Fibroblast of the aortic adventitia (primary cell): ENCODE data around the gene KDM4D. TPM values are rescaled to one million over a fixed set of nuclear protein-coding genes. Genes with fewer than 3 reads are reported as not detected.

Experiments used
- DNase-seq: peaks from one replicate; pipeline ENCODE4 v3.0.0-alpha.2; 2010; ENCODE audit warnings: low read depth
- H3K4me3 ChIP-seq: 2 replicates; pipeline ENCODE4 v1.5.1; 2011; ENCODE audit warnings: low read depth, mild to moderate bottlenecking, control low read depth, low read length, moderate library complexity
- CTCF ChIP-seq: IDR thresholded peaks from 2 replicates; pipeline ENCODE4 v1.5.1; 2011; ENCODE audit warnings: mild to moderate bottlenecking, low read length, control low read depth, inconsistent platforms; ENCODE audit not compliant: insufficient read depth
- total RNA-seq: library from RNA; depleted of rRNA; stranded (reverse); fragments of >200 nt; gene quantifications from 2 replicates; pipeline ENCODE4 v1.2.3, GENCODE V29; 2012; ENCODE audit warnings: low replicate concordance

The KDM4D gene
- 0.08 and 1.1 TPM in 2 replicates for total RNA-seq

GRCh38 chr11:94973099-94973968, at the start of gene KDM4D, which contains the start of gene CWC15:
Gene KDM4D (plus strand): TSS chr11:94973709. CDS start chr11:94997373, 23,664 bp downstream.
Gene CWC15 (minus strand): TSS chr11:94973556. CDS start chr11:94972185, 1,371 bp downstream.
- peak within 1 kb of the TSS; percentile 95 for H3K4me3 ChIP-seq
- TF ChIP-seq CTCF, result no peak
- peak; percentile 91 for DNase-seq

DNA sequence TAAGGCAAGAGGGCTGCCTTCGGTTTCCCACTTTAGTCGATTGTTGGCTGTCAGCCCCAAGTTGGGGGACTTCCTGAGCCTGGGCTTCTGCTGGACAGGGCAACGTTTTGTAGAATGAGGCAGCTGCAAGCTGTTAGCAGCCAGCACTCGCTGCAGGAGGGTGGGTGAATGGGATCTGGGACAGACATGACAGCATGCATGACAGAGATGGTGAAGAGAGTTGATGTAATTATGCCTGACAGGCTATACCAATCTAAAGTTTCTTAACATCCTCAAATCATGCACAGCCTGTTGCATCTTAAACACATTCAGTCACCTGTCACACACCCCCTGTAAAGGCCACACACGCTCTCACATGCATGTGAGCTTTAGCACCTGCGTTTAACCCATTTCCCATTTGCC, 49.3 kb upstream of the KDM4D start:
- DNase-seq, result no peak
- TF ChIP-seq CTCF, result no peak

GRCh38 chr11:94924612-94925011, 48.9 kb upstream of the KDM4D start:
- no peak overlapping the region for H3K4me3 ChIP-seq
- no peak for DNase-seq
- no peak for TF ChIP-seq CTCF

More for the DNA sequence above, 49.3 kb upstream of the KDM4D start:
- no peak overlapping the region for H3K4me3 ChIP-seq

DNA sequence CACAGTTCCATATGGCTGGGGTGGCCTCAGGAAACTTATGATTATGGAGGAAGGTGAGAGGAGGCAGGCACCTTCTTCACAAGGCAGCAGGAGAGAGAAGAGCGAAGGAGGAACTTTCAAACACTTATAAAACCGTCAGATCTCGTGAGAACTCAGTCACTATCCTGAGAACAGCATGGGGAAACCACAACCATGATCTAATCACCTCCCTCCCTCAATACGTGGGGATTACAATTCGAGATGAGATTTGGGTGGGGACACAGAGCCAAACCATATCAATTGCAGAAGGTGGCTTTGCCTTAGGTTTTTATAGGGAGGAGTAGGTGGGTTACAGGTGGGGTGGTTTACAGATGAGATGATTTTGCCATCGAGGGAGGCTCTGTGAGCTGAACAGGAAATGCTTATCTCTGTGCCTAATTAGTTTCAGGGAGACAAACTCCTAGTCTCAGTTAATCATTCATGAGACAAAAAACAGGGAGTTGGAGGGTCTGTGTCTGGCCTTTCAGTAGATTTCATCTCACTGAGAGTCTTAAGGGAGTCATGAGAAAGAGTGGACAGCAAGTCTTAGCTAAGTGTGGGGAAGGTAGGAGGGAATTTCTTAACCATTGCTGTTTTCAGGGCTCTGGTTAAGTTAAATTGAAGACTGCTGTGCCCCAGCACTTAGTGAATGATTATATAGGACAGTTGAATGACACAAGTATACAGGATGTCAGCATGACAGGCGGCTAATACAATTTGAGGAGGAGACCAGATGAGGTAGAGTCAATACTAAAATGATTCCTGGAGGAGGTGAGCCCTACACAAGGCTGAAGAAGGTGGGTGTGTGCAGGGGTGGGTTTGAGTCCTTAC, 47.9 kb upstream of the KDM4D start:
- no peak overlapping the region for H3K4me3 ChIP-seq
- TF ChIP-seq CTCF, result no peak
- DNase-seq, result no peak

DNA sequence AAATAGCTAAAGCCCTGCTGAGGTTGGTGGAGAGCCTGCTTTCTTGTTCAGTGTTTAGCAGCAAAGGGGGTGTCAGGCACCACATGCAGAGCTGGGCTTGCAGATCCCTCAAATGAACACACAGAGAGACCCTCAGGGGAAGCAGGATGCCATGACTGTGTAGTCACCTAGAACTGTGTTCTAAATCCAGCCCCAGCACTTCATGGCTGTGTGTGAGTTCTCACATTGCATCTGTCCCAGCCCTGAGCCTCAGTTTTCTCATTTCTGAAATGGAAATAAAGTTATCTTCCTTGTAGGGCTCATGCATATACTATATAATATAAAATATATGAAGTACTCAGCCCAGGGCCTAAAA, 47.3 kb upstream of the KDM4D start:
- H3K4me3 ChIP-seq, result no peak overlapping the region
- TF ChIP-seq CTCF, result no peak
- DNase-seq, result no peak

DNA sequence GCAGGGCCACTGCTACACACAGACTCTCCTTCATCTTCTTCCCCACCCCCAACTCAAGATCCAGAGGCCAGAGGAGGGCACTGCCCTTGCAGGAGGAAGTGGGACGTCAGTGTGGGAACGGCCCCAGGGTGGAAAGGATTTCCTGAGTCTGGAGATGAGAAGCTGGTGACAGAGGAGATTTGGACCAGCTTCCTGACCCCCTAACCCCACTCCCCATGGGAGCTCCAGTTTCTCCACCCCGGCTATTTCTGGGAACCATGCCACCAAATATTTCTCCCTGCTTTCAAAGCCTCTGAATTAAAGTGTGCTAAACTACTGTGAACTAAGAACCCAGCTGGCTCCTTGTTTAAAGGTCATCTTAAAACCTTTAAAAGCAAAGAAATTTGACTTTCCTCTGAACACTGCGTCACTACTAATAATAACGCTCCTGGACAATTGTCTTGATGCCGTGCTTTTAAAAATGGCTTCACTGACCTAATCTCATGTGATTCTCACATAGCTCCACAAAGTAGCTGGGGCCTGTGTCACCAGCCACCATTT, 46.7 kb upstream of the KDM4D start:
- DNase-seq, result peak; percentile 96
- TF ChIP-seq CTCF, result no peak
- H3K4me3 ChIP-seq, result no peak overlapping the region
